ENCODE results near the gene BIRC7. TPM values are rescaled to one million over a fixed set of nuclear protein-coding genes. Genes with fewer than 3 reads are reported as not detected.

BIRC7 gene
- total and polyA plus RNA-seq, 2 of the 4 experiments (the other 2 are of a cell fraction) = not detected

DNA sequence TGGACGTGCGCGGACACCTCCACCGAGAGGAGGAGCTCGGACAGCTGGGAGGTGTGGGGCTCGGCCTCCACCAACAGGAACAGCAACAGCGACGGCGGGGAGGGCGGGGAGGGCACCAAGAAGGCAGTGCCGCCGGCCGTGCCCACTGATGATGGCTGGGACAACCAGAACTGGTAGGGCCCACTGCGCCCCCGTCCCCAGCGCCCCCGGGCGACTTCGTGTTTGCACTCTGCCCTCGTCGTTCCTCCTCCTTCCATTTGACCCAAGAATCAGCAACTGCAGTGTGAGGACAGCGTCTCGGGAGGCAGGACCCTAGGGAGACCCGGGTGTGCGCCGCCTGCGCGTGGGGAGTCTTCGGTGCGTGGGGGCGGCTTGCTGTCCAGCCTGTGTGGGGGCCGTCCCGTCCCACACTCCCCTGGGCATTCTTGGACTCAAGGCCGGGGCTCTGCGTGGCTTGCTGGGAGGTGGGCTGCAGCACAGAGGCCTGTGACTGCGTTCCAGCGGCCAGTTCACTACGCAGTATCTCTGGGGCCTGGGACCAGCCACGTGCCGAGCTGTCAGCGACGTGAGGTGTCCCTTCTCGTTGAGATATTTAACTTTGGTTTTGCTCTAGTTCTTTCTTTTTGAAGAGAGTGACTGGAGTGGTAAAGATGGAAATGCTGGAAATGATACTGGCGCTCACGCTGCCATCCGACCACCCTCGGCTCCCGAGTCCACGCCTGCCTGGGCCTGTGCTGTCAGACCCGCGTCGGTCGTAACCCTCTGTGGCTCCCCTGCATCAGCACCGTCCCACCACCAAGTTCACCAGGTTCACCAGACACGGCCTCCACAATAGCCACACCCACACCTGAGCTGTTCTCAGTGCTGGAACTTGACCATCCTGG, 52.2 kb downstream of the BIRC7 start:
- no peak overlapping the region for H2AFZ ChIP-seq (replicated peaks; ENCODE audit: low read length, poor library complexity)
- H2AK5ac ChIP-seq (ENCODE audit: low read depth, low read length) = no peak overlapping the region
- H2BK15ac ChIP-seq (ENCODE audit: low read depth, low read length) = no peak overlapping the region
- BruUV-seq (replicated peaks) = no TSS peak
- no peak for ATAC-seq (ENCODE audit: low read depth)
- no peaks in the 10 kb centered on the region for H3K27me3 ChIP-seq (ENCODE audit: control insufficient read depth, insufficient read depth, low read length)
- no peak overlapping the region for H2BK5ac ChIP-seq (ENCODE audit: low read depth, low read length, poor library complexity, severe bottlenecking)
- H3K4me1 ChIP-seq (ENCODE audit: control insufficient read depth, insufficient read depth, low read length) = no peaks in the 10 kb centered on the region
- no peak overlapping the region for H4K8ac ChIP-seq (ENCODE audit: low read depth in 2 of 2, low read length in 2 of 2)
- ChIA-PET POLR2A (ENCODE audit: unreplicated experiment) (no interaction called here), CTCF (no interaction called here)
- WGBS, 2 experiments (ENCODE audit: extremely low coverage in 2 of 2, insufficient read length in 1 of 2) = 84% methylated on average over 30 of the region's 55 CpGs; no CpG with 5 or more reads in 1 of the 2 experiments
- TF ChIP-seq MAFK (IDR thresholded peaks at IDR 0.05; ENCODE audit: low read depth, low read length) (no peak), FOS (IDR thresholded peaks at IDR 0.05; ENCODE audit: low read depth, low read length) (no peak)
- no peak overlapping the region for H3K18ac ChIP-seq (ENCODE audit: low read depth, low read length)
- peaks cover 0 to 17% of the 10 kb centered on the region in 2 experiments; a peak in 1 of 4 replicates for H3K79me1 ChIP-seq (ENCODE audit: low read depth in 1 of 2, low read length in 2 of 2)
- no peak overlapping the region for H3K4me2 ChIP-seq (ENCODE audit: low read depth, low read length)
- no peak overlapping the region for H4K91ac ChIP-seq (ENCODE audit: insufficient read depth, low read depth, low read length)
- H2BK20ac ChIP-seq (ENCODE audit: low read depth, low read length) = no peak overlapping the region
- no peaks in the 10 kb centered on the region for H3K9me1 ChIP-seq (ENCODE audit: insufficient read depth, low read length)
- no peak overlapping the region for H3K56ac ChIP-seq (ENCODE audit: extremely low read depth, insufficient read depth, low read length)
- no peak overlapping the region for H2AK9ac ChIP-seq (replicated peaks; ENCODE audit: low read depth, low read length, poor library complexity)
- H3K23ac ChIP-seq (ENCODE audit: low read depth, low read length) = no peak overlapping the region
- peaks cover 58% of the 10 kb centered on the region for H3K36me3 ChIP-seq (ENCODE audit: control insufficient read depth, insufficient read depth, low read length)
- no peak overlapping the region for H2BK120ac ChIP-seq (ENCODE audit: low read depth, low read length)
- DNase-seq = no peak
- no peak overlapping the region for H3K9ac ChIP-seq (ENCODE audit: low read depth, low read length)
- in situ Hi-C loops (cut with MboI; ENCODE audit: low sequenced_read_pairs) = no loop called here
- H3K14ac ChIP-seq (replicated peaks; ENCODE audit: low read depth, low read length) = no peak overlapping the region
- no peak overlapping the region for H3K4ac ChIP-seq (ENCODE audit: low read depth, low read length)
- dilution Hi-C loops (cut with HindIII; ENCODE audit: low sequenced_read_pairs, unreplicated experiment) = no loop called here
- H3K27ac ChIP-seq (ENCODE audit: insufficient read depth, low read length) = no peak overlapping the region
- no peak overlapping the region for H3K4me3 ChIP-seq (ENCODE audit: insufficient read depth, low read depth, low read length)
- no peaks in the 10 kb centered on the region for H3K9me3 ChIP-seq (ENCODE audit: control insufficient read depth, insufficient read depth, low read length)
- H4K20me1 ChIP-seq (ENCODE audit: insufficient read depth, low read length) = peaks cover 62% of the 10 kb centered on the region
- no peak overlapping the region for H4K5ac ChIP-seq (ENCODE audit: low read depth, low read length)
- intact Hi-C loops (cut with micrococcal nuclease) = no loop called here

Measured in IMR-90 (cell line).